ENCODE measurements around the gene CTNND2.
"Not testable (repeated sequence)": the region's sequence is repeated elsewhere in the genome, so short reads cannot be mapped to it uniquely, and the experiment has no call there.

The CTNND2 gene

DNA sequence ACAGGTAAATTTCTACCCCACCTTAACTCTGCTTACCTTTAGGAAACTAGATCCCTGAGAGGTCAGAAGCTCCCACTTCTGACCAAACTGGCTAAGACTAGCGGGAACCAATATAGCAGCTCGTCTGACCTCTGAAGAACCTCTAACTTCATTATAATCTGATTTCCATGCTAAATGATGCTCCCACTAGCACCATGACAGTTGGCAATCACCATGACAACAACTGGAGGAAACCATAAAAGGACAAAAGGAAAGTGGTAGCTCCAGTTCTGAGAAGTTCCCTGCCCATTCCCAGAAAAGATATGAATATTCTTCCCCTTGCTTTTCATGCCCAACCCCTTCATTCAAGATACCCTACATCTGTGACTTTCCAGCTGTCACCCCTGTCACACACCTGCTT, 483.3 kb downstream of the CTNND2 start:
- ChIA-PET POLR2A (no interaction called here), CTCF (interaction anchor here (0.5 kb wide), 1 partner anchor 1826 kb away, joined by 3 read pairs; no protein-coding TSS in a partner anchor)
- Histone ChIP-seq H3K36me3 (ENCODE audit: control insufficient read depth in 2 of 2, insufficient read depth in 1 of 2, low read length in 2 of 2) (no peaks in the 10 kb centered on the region), H3K4me1 (ENCODE audit: control insufficient read depth, insufficient read depth, low read length) (no peaks in the 10 kb centered on the region), H3K9me3 (ENCODE audit: control insufficient read depth, insufficient read depth, low read depth, low read length) (no peaks in the 10 kb centered on the region), H3K4me3 (ENCODE audit: low read depth, low read length) (no peak overlapping the region), H3K27ac (ENCODE audit: extremely low read depth, low read depth, low read length) (no peak overlapping the region)
- TF ChIP-seq ZNF146 (tag by site-specific recombination; IDR thresholded peaks at IDR 0.05) = no peak
- TF ChIP-seq ZNF510 (tag by site-specific recombination; IDR thresholded peaks at IDR 0.05; ENCODE audit: insufficient replicate concordance) = no peak
- TF ChIP-seq, protein P1, sequence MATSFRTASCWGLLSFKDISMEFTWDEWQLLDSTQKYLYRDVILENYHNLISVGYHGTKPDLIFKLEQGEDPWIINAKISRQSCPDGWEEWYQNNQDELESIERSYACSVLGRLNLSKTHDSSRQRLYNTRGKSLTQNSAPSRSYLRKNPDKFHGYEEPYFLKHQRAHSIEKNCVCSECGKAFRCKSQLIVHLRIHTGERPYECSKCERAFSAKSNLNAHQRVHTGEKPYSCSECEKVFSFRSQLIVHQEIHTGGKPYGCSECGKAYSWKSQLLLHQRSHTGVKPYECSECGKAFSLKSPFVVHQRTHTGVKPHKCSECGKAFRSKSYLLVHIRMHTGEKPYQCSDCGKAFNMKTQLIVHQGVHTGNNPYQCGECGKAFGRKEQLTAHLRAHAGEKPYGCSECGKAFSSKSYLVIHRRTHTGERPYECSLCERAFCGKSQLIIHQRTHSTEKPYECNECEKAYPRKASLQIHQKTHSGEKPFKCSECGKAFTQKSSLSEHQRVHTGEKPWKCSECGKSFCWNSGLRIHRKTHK (tag by site-specific recombination; IDR thresholded peaks at IDR 0.05) = no peak
- TF ChIP-seq SCRT2 (tag by site-specific recombination; IDR thresholded peaks at IDR 0.05) = no peak
- TF ChIP-seq SETDB1 (IDR thresholded peaks at IDR 0.05; ENCODE audit: insufficient read length, low read length) = no peak
- TF ChIP-seq ZNF248 (tag by site-specific recombination; IDR thresholded peaks at IDR 0.05) = no peak
- no peak for TF ChIP-seq ZNF473 (tag by site-specific recombination; IDR thresholded peaks at IDR 0.05)

DNA sequence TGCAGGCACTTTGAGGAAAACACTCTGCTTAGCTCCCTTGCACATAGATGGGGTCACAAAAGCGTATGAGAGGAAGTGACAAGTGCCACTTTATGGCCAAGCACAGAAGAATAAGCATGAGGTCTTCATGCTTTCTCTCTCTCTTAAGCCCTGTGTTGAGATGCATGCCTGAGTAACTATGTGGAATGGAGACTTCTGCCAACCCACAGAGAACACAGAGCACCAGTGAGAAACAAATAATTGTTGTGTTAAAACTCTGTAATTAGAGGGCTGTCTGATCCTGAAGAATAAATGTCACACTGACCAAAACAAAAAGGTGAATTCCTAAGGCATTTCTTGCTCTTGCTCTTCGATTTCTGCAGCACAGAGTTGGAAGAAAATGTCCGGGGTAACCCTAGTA, 488.5 kb downstream of the CTNND2 start:
- Histone ChIP-seq H3K9me3 (ENCODE audit: control insufficient read depth, insufficient read depth, low read depth, low read length) (no peaks in the 10 kb centered on the region), H3K36me3 (ENCODE audit: control insufficient read depth in 2 of 2, insufficient read depth in 1 of 2, low read length in 2 of 2) (no peaks in the 10 kb centered on the region), H3K4me1 (ENCODE audit: control insufficient read depth, insufficient read depth, low read length) (no peaks in the 10 kb centered on the region), H3K4me3 (ENCODE audit: low read depth, low read length) (no peak overlapping the region), H3K27ac (ENCODE audit: extremely low read depth, low read depth, low read length) (no peak overlapping the region)
- ChIA-PET CTCF (no interaction called here), POLR2A (no interaction called here)
- TF ChIP-seq, protein P2, sequence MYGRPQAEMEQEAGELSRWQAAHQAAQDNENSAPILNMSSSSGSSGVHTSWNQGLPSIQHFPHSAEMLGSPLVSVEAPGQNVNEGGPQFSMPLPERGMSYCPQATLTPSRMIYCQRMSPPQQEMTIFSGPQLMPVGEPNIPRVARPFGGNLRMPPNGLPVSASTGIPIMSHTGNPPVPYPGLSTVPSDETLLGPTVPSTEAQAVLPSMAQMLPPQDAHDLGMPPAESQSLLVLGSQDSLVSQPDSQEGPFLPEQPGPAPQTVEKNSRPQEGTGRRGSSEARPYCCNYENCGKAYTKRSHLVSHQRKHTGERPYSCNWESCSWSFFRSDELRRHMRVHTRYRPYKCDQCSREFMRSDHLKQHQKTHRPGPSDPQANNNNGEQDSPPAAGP (tag by site-specific recombination; IDR thresholded peaks at IDR 0.05) = no peak
- TF ChIP-seq ZBTB1 (tag by site-specific recombination; IDR thresholded peaks at IDR 0.05) = no peak
- TF ChIP-seq ZNF175 (tag by site-specific recombination; IDR thresholded peaks at IDR 0.05) = no peak
- TF ChIP-seq, protein P3, sequence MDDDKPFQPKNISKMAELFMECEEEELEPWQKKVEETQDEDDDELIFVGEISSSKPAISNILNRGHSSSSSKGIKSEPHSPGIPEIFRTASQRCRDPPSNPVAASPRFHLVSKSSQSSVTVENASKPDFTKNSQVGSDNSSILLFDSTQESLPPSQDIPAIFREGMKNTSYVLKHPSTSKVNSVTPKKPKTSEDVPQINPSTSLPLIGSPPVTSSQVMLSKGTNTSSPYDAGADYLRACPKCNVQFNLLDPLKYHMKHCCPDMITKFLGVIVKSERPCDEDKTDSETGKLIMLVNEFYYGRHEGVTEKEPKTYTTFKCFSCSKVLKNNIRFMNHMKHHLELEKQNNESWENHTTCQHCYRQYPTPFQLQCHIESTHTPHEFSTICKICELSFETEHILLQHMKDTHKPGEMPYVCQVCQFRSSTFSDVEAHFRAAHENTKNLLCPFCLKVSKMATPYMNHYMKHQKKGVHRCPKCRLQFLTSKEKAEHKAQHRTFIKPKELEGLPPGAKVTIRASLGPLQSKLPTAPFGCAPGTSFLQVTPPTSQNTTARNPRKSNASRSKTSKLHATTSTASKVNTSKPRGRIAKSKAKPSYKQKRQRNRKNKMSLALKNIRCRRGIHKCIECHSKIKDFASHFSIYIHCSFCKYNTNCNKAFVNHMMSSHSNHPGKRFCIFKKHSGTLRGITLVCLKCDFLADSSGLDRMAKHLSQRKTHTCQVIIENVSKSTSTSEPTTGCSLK (tag by site-specific recombination; IDR thresholded peaks at IDR 0.05) = no peak

DNA sequence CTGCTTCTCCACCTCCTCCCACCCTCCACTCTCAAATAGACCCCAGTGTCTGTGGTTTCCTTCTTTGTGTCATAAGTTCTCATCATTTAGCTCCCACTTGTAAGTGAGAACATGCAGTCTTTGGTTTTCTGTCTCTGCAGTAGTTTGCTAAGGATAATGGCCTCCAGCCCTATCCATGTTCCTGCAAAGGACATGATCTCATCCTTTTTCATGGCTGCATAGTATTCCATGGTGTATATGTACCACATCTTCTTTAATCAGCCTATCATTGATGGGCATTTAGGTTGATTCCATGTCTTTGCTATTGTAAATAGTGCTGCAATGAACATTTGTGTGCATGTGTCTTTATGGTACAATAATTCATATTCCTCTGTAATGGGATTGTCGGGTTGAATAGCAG, 489.5 kb downstream of the CTNND2 start:
- H3K4me3 ChIP-seq (ENCODE audit: low read depth, low read length); H3K36me3 ChIP-seq (ENCODE audit: control insufficient read depth in 2 of 2, insufficient read depth in 1 of 2, low read length in 2 of 2); H3K27ac ChIP-seq (ENCODE audit: extremely low read depth, low read depth, low read length); CTCF ChIA-PET; H3K4me1 ChIP-seq (ENCODE audit: control insufficient read depth, insufficient read depth, low read length); H3K9me3 ChIP-seq (ENCODE audit: control insufficient read depth, insufficient read depth, low read depth, low read length); POLR2A ChIA-PET: not testable (repeated sequence)
- peak; percentile 98 for TF ChIP-seq ZNF146 (tag by site-specific recombination; IDR thresholded peaks at IDR 0.05)
- TF ChIP-seq, protein P4, sequence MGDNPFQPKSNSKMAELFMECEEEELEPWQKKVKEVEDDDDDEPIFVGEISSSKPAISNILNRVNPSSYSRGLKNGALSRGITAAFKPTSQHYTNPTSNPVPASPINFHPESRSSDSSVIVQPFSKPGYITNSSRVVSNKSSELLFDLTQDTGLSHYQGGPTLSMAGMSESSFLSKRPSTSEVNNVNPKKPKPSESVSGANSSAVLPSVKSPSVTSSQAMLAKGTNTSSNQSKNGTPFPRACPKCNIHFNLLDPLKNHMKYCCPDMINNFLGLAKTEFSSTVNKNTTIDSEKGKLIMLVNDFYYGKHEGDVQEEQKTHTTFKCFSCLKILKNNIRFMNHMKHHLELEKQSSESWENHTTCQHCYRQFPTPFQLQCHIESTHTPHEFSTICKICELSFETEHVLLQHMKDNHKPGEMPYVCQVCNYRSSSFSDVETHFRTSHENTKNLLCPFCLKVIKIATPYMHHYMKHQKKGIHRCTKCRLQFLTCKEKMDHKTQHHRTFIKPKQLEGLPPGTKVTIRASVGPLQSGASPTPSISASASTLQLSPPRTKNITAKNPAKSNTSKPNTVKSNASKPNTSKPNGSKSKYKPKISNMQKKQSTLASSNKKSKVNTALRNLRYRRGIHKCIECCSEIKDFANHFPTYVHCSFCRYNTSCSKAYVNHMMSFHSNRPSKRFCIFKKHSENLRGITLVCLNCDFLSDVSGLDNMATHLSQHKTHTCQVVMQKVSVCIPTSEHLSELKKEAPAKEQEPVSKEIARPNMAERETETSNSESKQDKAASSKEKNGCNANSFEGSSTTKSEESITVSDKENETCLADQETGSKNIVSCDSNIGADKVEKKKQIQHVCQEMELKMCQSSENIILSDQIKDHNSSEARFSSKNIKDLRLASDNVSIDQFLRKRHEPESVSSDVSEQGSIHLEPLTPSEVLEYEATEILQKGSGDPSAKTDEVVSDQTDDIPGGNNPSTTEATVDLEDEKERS (tag by site-specific recombination; IDR thresholded peaks at IDR 0.05) = peak; percentile 83; the same call in 1 of the 2 replicates
